Osteoblast (primary cell): ENCODE results near the gene EMD. TPM values are rescaled to one million over a fixed set of nuclear protein-coding genes. Genes with fewer than 3 reads are reported as not detected.
A peak's percentile ranks its signal among the peaks of the same experiment; 100 is the strongest.

Experiments used
- DNase-seq: peaks from one replicate; pipeline ENCODE4 v3.0.0; 2011; ENCODE audit warnings: low spot score, mixed read lengths; ENCODE audit not compliant: insufficient read length; ENCODE audit errors: missing footprints
- H2AFZ ChIP-seq: 2 replicates; pipeline ENCODE4 v1.6.0; 2011; ENCODE audit warnings: mild to moderate bottlenecking, low read length
- H3K27ac ChIP-seq: 2 replicates; pipeline ENCODE4 v1.5.1; 2011; ENCODE audit warnings: mild to moderate bottlenecking, low read depth, low read length, moderate library complexity
- H3K27me3 ChIP-seq: 2 replicates; pipeline ENCODE4 v1.6.0; 2012; ENCODE audit warnings: mild to moderate bottlenecking, control low read depth, inconsistent platforms, low read length, moderate library complexity; ENCODE audit not compliant: insufficient read depth
- H3K36me3 ChIP-seq: 2 replicates; pipeline ENCODE4 v1.5.1; 2011; ENCODE audit warnings: mild to moderate bottlenecking, low read length, control low read depth, moderate library complexity; ENCODE audit not compliant: insufficient read depth
- H3K4me1 ChIP-seq: 2 replicates; pipeline ENCODE4 v1.5.1; 2011; ENCODE audit warnings: mild to moderate bottlenecking, low read length, control low read depth, moderate library complexity; ENCODE audit not compliant: insufficient read depth
- H3K4me2 ChIP-seq: 2 replicates; pipeline ENCODE4 v1.6.0; 2011; ENCODE audit warnings: mild to moderate bottlenecking, low read length; ENCODE audit not compliant: insufficient read depth
- H3K4me3 ChIP-seq: fragments of 200-600 bp; sonication (generic); 3 replicates; pipeline ENCODE4 v1.5.1; 2012; ENCODE audit warnings: mild to moderate bottlenecking, low read length, inconsistent platforms; ENCODE audit not compliant: insufficient read depth
- H3K79me2 ChIP-seq: 2 replicates; pipeline ENCODE4 v1.6.0; 2012; ENCODE audit warnings: mild to moderate bottlenecking, low read length, control low read depth, inconsistent platforms; ENCODE audit not compliant: insufficient read depth
- H3K9me3 ChIP-seq: 2 replicates; pipeline ENCODE4 v1.5.1; 2011; ENCODE audit warnings: low read depth, low read length, control low read depth
- H4K20me1 ChIP-seq: 2 replicates; pipeline ENCODE4 v1.6.0; 2012; ENCODE audit warnings: mild to moderate bottlenecking, low read length, control low read depth; ENCODE audit not compliant: insufficient read depth
- total RNA-seq: library from RNA; depleted of rRNA; stranded (reverse); fragments of >200 nt; gene quantifications from 2 replicates; pipeline ENCODE4 v1.2.3, GENCODE V29; 2012
- TF ChIP-seq, protein P1 (sequence below): IDR thresholded peaks from 2 replicates; pipeline ENCODE4 v1.5.1; 2011; ENCODE audit warnings: mild to moderate bottlenecking, low read depth, low read length, moderate library complexity; ENCODE audit errors: extremely low read depth

The EMD gene
- total RNA-seq, 1 donor: 29.7 TPM

DNA sequence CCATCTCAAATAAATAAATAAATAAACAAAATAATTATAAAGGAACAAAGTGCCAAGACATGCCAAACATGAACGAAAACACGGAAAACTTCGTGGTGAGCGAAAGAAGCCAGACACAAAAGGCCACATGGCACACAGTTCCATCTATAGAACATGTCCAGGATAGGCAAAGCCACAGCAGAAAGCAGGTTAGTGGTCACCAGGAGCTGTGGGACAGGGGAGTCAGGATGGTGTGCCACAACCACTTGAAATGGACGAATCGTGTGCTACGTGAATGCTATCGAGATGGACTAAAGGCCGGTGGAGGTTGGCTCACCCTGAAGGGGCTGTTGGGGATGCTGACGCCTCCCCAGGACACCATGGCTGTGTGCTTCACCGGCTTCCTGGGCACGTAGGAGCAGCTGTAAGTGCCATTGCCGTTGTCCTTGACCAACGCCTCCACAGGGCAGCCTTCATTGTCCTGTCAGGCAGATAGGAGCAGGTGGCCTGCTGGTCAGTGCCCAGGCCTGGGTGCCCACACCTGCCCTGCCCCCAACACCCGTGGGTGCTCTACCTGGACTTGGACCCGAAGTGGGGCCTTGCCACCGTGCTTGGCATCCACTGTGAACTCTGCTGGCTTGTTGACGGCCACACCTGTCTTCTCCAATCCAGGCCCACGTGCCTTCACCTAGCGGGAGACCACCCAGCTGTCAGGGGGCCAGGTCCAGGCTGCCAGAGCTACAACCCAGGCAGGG is 15.2 kb upstream of the EMD start:
- H3K27me3 ChIP-seq: no peaks in the 10 kb centered on the region
- H4K20me1 ChIP-seq: peaks cover 60% of the 10 kb centered on the region
- no peak overlapping the region for H2AFZ ChIP-seq
- no peak for DNase-seq
- H3K4me1 ChIP-seq: peaks cover 8% of the 10 kb centered on the region
- H3K36me3 ChIP-seq: peaks cover 80% of the 10 kb centered on the region
- no peak overlapping the region for H3K4me3 ChIP-seq
- no peak overlapping the region for H3K27ac ChIP-seq
- H3K9me3 ChIP-seq: no peaks in the 10 kb centered on the region
- TF ChIP-seq, protein P1, sequence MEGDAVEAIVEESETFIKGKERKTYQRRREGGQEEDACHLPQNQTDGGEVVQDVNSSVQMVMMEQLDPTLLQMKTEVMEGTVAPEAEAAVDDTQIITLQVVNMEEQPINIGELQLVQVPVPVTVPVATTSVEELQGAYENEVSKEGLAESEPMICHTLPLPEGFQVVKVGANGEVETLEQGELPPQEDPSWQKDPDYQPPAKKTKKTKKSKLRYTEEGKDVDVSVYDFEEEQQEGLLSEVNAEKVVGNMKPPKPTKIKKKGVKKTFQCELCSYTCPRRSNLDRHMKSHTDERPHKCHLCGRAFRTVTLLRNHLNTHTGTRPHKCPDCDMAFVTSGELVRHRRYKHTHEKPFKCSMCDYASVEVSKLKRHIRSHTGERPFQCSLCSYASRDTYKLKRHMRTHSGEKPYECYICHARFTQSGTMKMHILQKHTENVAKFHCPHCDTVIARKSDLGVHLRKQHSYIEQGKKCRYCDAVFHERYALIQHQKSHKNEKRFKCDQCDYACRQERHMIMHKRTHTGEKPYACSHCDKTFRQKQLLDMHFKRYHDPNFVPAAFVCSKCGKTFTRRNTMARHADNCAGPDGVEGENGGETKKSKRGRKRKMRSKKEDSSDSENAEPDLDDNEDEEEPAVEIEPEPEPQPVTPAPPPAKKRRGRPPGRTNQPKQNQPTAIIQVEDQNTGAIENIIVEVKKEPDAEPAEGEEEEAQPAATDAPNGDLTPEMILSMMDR: no peak
- H3K4me2 ChIP-seq: no peak overlapping the region
- H3K79me2 ChIP-seq: peaks cover 91% of the 10 kb centered on the region

DNA sequence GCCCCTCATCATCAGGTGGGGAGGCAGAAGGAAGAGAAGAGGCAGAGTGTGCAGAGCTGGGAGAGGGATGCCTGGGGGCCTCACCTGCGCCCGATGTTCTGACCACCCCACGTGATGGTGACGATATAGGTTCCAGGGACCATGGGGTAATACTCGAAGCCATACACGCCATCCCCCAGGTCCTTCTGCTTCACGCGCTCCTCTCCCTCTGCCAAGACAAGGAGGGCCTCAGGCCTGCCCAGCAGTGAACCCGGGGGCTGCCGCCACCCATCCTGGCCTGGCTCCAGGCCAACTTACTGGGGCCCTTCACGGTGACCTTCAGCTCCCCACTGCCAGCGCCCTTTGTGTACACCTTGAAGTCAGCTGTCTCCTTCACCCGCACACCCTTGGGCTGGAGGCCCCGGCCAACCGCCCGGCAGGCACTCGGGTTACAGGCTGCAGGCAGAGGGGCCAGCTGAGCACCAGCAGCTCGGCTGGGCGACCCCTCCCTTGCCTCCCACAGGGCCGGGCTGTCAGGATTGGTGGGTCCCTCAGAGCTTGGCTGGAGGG is 14.0 kb upstream of the EMD start:
- H3K4me3 ChIP-seq: no peak overlapping the region
- DNase-seq: no peak
- peaks cover 89% of the 10 kb centered on the region for H3K79me2 ChIP-seq
- no peaks in the 10 kb centered on the region for H3K9me3 ChIP-seq
- no peak overlapping the region for H2AFZ ChIP-seq
- H3K4me1 ChIP-seq: peaks cover 9% of the 10 kb centered on the region
- no peak overlapping the region for H3K27ac ChIP-seq
- TF ChIP-seq, protein P1: no peak
- no peaks in the 10 kb centered on the region for H3K27me3 ChIP-seq
- H3K4me2 ChIP-seq: no peak overlapping the region
- peaks cover 67% of the 10 kb centered on the region for H3K36me3 ChIP-seq
- peaks cover 56% of the 10 kb centered on the region for H4K20me1 ChIP-seq

DNA sequence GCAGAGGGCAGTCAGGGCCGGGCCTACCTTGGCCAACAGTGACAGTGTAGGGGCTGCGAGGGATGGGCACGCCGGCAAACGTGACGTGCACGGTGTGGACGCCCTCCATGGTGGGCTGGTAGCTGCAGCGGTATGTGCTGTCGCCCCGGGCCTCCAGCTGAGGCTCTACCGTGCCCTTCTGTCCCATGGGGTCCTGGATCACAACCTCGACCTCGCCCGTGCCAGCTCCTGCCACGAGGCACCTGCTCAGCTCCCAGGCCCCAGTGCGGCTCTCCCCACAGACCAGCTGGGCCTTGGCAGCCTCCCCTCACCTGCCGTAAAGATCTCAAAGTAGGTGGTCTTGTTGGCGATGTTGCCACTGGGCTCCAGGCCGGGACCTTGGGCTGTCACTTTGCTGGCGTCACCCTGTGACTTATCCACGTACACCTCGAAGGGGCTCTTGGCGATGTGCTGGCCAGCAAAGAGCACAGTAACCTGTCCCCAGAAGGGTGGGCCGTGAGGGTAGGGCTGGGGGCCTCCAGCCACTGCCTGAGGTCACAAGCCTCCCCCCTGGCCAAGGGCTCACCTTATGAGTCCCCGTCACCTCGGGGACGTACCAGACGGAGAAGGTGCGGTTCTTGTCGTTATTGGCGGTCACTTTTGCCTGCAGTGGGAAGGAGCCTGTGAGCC is 13.0 kb upstream of the EMD start:
- DNase-seq: no peak
- TF ChIP-seq, protein P1: no peak
- Histone ChIP-seq H3K9me3 (no peaks in the 10 kb centered on the region), H3K27ac (no peak overlapping the region), H3K79me2 (peaks cover 88% of the 10 kb centered on the region), H3K27me3 (no peaks in the 10 kb centered on the region), H4K20me1 (peaks cover 52% of the 10 kb centered on the region), H3K4me1 (peaks cover 9% of the 10 kb centered on the region), H3K4me3 (no peak overlapping the region), H3K4me2 (no peak overlapping the region), H2AFZ (no peak overlapping the region), H3K36me3 (peaks cover 60% of the 10 kb centered on the region)

- H2AFZ ChIP-seq: no peak overlapping the region
These were observed 12.4 kb upstream of the EMD start for GRCh38 chrX:154366666-154367055.

More at GRCh38 chrX:154366666-154367055, 12.4 kb upstream of the EMD start:
- Histone ChIP-seq H3K27me3 (no peaks in the 10 kb centered on the region), H3K79me2 (peaks cover 83% of the 10 kb centered on the region), H3K4me2 (no peak overlapping the region), H3K27ac (peak overlapping the region; percentile 45), H4K20me1 (peaks cover 49% of the 10 kb centered on the region), H3K36me3 (peaks cover 55% of the 10 kb centered on the region), H3K9me3 (no peaks in the 10 kb centered on the region), H3K4me3 (no peak overlapping the region), H3K4me1 (peaks cover 9% of the 10 kb centered on the region)
- TF ChIP-seq, protein P1: no peak
- DNase-seq: no peak
